NCI-H2196 (cell line): ENCODE results near the gene PAK5.

ENCODE experiments used
- DNase-seq: peaks from one replicate; lab custom pipeline; 2025; ENCODE audit not compliant: unreplicated experiment; lab: John Stamatoyannopoulos, UW

The PAK5 gene

GRCh38 chr20:9581509-9581908 is 257.4 kb downstream of the PAK5 start:
- no peak for DNase-seq

GRCh38 chr20:9578594-9578993 is 260.3 kb downstream of the PAK5 start:
- no peak for DNase-seq

GRCh38 chr20:9577397-9577796 is 261.5 kb downstream of the PAK5 start:
- DNase-seq = no peak

- DNase-seq = no peak
Measured at GRCh38 chr20:9576695-9577094, 262.2 kb downstream of the PAK5 start.

GRCh38 chr20:9575836-9576235 is 263.0 kb downstream of the PAK5 start:
- DNase-seq = no peak

- DNase-seq = no peak
Measured at GRCh38 chr20:9574776-9575175, 264.1 kb downstream of the PAK5 start.

GRCh38 chr20:9574181-9574580 is 264.7 kb downstream of the PAK5 start:
- DNase-seq = no peak

GRCh38 chr20:9573335-9574151 is 265.3 kb downstream of the PAK5 start:
- DNase-seq = no peak

- no peak for DNase-seq
Measured at GRCh38 chr20:9572670-9573069, 266.2 kb downstream of the PAK5 start.

GRCh38 chr20:9571783-9572182 is 267.1 kb downstream of the PAK5 start:
- DNase-seq = no peak

GRCh38 chr20:9570612-9571011 is 268.3 kb downstream of the PAK5 start:
- no peak for DNase-seq

- DNase-seq = no peak
Measured at GRCh38 chr20:9566977-9567376, 271.9 kb downstream of the PAK5 start.

- no peak for DNase-seq
Measured at GRCh38 chr20:9565910-9566550, 272.8 kb downstream of the PAK5 start.

GRCh38 chr20:9557411-9557810 is 281.5 kb downstream of the PAK5 start:
- no peak for DNase-seq

GRCh38 chr20:9555781-9556180 is 283.1 kb downstream of the PAK5 start:
- no peak for DNase-seq

- DNase-seq = no peak
Measured at GRCh38 chr20:9551808-9552550, 286.9 kb downstream of the PAK5 start.

GRCh38 chr20:9550871-9551270 is 288.0 kb downstream of the PAK5 start:
- no peak for DNase-seq

- no peak for DNase-seq
Measured at GRCh38 chr20:9550283-9550682, 288.6 kb downstream of the PAK5 start.

GRCh38 chr20:9543214-9543613 is 295.7 kb downstream of the PAK5 start:
- no peak for DNase-seq

GRCh38 chr20:9535449-9535848 is 303.4 kb downstream of the PAK5 start:
- DNase-seq = no peak

GRCh38 chr20:9534025-9534424 is 304.9 kb downstream of the PAK5 start:
- no peak for DNase-seq
